Transverse colon (tissue), 4 donors: Measurements from ENCODE around the gene ABHD12.

ENCODE experiments used
- CTCF ChIP-seq, 5 experiments: fragments of 200-600 bp in 3 of 5; fragments of 450-650 bp in 2 of 5; sonication (generic) in 3 of 5; IDR thresholded peaks; 1 replicate in 2 of 5; 2 replicates in 3 of 5; pipeline ENCODE4 v1.5.1; 2016 to 2017; ENCODE audit warnings: antibody characterized with exemption in 5 of 5, inconsistent platforms in 3 of 5, mild to moderate bottlenecking in 2 of 5, moderate library complexity in 1 of 5
- POLR2A ChIP-seq: fragments of 450-650 bp; IDR thresholded peaks from one replicate; pipeline ENCODE4 v1.6.1; 2016; ENCODE audit warnings: antibody characterized with exemption, mild to moderate bottlenecking, moderate library complexity
- POLR2AphosphoS5 ChIP-seq, 3 donors: sonication (generic); formaldehyde crosslinking; IDR thresholded peaks; one replicate each; pipeline ENCODE4 v1.6.1; 2016; ENCODE audit warnings: antibody characterized with exemption in 3 of 3

- TF ChIP-seq CTCF (IDR thresholded peaks at IDR 0.05) (no peak), POLR2AphosphoS5 (IDR thresholded peaks at IDR 0.05) (no peak), POLR2A (no peak)
These were observed 17.5 kb upstream of the ABHD12 start for GRCh38 chr20:25408170-25408547.
